Neutrophil (primary cell): ENCODE results near the gene TSEN2.

Source experiments
- H3K27ac ChIP-seq: fragments of 200-600 bp; sonication (generic); 2 replicates; pipeline ENCODE4 v1.5.1; 2016; ENCODE audit warnings: mild to moderate bottlenecking, moderate library complexity
- H3K27me3 ChIP-seq: fragments of 200-600 bp; sonication (generic); 2 replicates; pipeline ENCODE4 v1.6.0; 2016; ENCODE audit warnings: mild to moderate bottlenecking
- H3K36me3 ChIP-seq: fragments of 200-600 bp; sonication (generic); 2 replicates; pipeline ENCODE4 v1.5.1; 2017
- H3K4me1 ChIP-seq, 2 experiments: fragments of 200-600 bp in 1 of 2; sonication (generic) in 1 of 2; 1 replicate in 1 of 2; 2 replicates in 1 of 2; pipeline versions ENCODE4 v1.5.1 to v1.6.1; 2013 to 2016; ENCODE audit warnings: low read depth in 1 of 2, low read length in 1 of 2, mild to moderate bottlenecking in 1 of 2, moderate library complexity in 1 of 2; ENCODE audit not compliant: control insufficient read depth in 1 of 2, insufficient read depth in 1 of 2
- H3K4me3 ChIP-seq, 2 experiments: fragments of 200-600 bp in 1 of 2; sonication (generic) in 1 of 2; 1 replicate in 1 of 2; 2 replicates in 1 of 2; pipeline ENCODE4 v1.5.1; 2013 to 2016; ENCODE audit warnings: low read depth in 1 of 2, low read length in 1 of 2, mild to moderate bottlenecking in 1 of 2, moderate library complexity in 1 of 2
- H3K9me3 ChIP-seq: fragments of 200-600 bp; sonication (generic); 2 replicates; pipeline ENCODE4 v1.5.1; 2016
- TF ChIP-seq, protein P1 (sequence below): fragments of 200-600 bp; sonication (generic); IDR thresholded peaks from 2 replicates; pipeline ENCODE4 v1.5.1; 2016; ENCODE audit warnings: antibody characterized with exemption

Gene TSEN2

DNA sequence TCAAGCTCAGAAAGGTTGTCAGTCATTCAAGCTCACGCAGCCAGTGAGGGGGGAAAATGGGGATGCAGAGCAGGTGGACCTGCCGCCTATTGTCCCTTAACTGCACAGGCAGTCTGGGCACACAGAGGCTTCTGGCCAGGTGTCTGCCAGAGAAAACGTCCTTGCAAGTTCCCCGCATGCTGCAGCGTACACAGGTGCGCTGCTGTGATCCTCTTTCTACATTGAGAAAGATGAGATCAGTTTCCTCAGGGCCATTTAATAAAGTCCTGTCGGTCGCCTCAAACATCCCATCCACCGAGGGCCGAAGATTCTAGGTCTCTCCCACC lies 445 bp upstream of the TSEN2 start:
- no peaks in the 10 kb centered on the region for H3K9me3 ChIP-seq
- peak overlapping the region; percentile 87 to 97 for H3K4me3 ChIP-seq
- TF ChIP-seq, protein P1, sequence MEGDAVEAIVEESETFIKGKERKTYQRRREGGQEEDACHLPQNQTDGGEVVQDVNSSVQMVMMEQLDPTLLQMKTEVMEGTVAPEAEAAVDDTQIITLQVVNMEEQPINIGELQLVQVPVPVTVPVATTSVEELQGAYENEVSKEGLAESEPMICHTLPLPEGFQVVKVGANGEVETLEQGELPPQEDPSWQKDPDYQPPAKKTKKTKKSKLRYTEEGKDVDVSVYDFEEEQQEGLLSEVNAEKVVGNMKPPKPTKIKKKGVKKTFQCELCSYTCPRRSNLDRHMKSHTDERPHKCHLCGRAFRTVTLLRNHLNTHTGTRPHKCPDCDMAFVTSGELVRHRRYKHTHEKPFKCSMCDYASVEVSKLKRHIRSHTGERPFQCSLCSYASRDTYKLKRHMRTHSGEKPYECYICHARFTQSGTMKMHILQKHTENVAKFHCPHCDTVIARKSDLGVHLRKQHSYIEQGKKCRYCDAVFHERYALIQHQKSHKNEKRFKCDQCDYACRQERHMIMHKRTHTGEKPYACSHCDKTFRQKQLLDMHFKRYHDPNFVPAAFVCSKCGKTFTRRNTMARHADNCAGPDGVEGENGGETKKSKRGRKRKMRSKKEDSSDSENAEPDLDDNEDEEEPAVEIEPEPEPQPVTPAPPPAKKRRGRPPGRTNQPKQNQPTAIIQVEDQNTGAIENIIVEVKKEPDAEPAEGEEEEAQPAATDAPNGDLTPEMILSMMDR = no peak
- peaks cover 45 to 53% of the 10 kb centered on the region in 2 experiments for H3K4me1 ChIP-seq
- H3K27ac ChIP-seq = peak overlapping the region; percentile 65
- H3K27me3 ChIP-seq = no peaks in the 10 kb centered on the region
- H3K36me3 ChIP-seq = no peaks in the 10 kb centered on the region

DNA sequence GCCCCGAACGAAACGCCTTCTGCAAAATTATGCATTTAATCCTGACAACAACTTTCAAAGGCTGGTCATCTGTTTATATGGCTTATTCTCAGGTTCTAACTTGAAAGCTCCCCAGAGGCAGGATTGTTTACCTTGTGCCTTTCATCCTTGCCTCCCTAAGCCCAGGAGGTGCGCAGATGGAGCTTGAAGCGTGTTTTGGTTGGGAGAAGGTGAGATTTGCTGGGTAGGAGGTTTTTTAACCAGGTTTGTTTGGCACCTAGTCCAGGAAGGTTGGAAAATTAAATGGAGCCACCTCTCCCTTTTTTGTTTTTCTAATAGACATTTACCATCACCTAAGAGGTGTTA lies 675 bp downstream of the TSEN2 start:
- peaks cover 39 to 47% of the 10 kb centered on the region in 2 experiments for H3K4me1 ChIP-seq
- TF ChIP-seq, protein P1 = no peak

DNA sequence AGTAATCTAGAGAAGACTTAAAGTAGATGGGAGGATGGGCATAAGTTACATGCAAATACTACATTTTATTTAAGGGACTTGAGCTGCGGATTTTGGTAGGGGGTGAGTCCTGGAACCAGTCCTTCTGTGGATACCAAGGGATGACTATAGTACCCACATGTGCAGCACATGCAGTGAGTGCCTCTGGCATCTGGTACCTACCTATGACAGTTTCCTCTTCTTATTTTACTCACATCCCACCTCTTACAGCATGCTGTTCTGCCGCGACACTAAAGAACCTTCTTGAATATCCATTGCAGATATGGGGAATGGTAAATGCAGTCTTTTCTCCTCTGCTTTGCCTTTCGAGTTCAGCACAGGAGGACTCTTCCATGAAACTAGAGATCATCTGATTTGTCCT lies 1.7 kb downstream of the TSEN2 start:
- no peaks in the 10 kb centered on the region for H3K9me3 ChIP-seq
- TF ChIP-seq, protein P1 = no peak
- no peak overlapping the region for H3K27ac ChIP-seq
- peaks cover 36 to 42% of the 10 kb centered on the region in 2 experiments for H3K4me1 ChIP-seq
- no peaks in the 10 kb centered on the region for H3K36me3 ChIP-seq
- H3K27me3 ChIP-seq = no peaks in the 10 kb centered on the region
- no peak overlapping the region for H3K4me3 ChIP-seq

More for the DNA sequence above, 675 bp downstream of the TSEN2 start:
- Histone ChIP-seq H3K27me3 (no peaks in the 10 kb centered on the region), H3K27ac (peak overlapping the region; percentile 65), H3K9me3 (no peaks in the 10 kb centered on the region), H3K36me3 (no peaks in the 10 kb centered on the region), H3K4me3 (peak overlapping the region; percentile 87 to 97)

DNA sequence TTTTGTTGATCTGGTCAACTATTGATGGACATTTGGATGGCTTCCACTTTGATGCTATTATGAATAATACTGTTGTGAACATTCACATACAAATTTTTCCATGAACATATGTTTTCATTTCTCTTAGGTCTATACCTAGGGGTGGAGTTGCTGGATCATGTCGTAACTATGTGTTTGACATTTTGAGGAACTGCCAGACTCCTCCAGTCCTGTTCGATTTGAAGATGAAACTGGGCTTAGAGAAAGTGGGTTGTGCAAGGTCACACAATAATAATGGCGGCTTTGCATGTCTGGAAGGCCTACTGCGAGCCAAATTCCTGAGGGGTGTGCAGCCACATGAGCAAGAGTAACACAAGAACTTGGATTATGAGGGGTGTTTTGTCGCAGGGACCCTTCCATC lies 2.6 kb downstream of the TSEN2 start:
- H3K27me3 ChIP-seq = no peaks in the 10 kb centered on the region
- H3K4me1 ChIP-seq = peaks cover 36 to 41% of the 10 kb centered on the region in 2 experiments
- H3K4me3 ChIP-seq = no peak overlapping the region
- H3K36me3 ChIP-seq = no peaks in the 10 kb centered on the region
- no peaks in the 10 kb centered on the region for H3K9me3 ChIP-seq
- H3K27ac ChIP-seq = no peak overlapping the region
- TF ChIP-seq, protein P1 = no peak

DNA sequence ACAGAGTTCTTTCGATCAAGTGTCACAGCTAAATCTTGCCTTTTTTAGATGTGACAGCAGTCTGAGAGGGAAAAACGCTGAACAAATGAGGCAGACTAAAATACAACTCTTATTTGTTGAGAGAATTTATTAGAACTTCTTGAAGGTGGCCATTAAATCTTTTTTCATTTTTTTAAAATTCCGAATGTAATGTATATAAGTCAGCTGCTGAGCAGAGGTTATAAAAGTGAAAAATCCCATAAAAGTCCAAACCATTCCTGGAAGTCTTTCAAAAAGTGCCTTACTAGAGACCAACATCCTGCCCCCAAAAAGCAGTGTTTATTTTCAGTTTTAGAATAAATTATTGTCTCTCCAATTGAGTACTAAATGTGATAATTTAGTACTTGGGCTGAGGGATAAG lies 3.1 kb downstream of the TSEN2 start:
- Histone ChIP-seq H3K27me3 (no peaks in the 10 kb centered on the region), H3K4me3 (no peak overlapping the region), H3K27ac (no peak overlapping the region), H3K36me3 (no peaks in the 10 kb centered on the region), H3K9me3 (no peaks in the 10 kb centered on the region), H3K4me1 (peaks cover 32 to 36% of the 10 kb centered on the region in 2 experiments)
- TF ChIP-seq, protein P1 = no peak

DNA sequence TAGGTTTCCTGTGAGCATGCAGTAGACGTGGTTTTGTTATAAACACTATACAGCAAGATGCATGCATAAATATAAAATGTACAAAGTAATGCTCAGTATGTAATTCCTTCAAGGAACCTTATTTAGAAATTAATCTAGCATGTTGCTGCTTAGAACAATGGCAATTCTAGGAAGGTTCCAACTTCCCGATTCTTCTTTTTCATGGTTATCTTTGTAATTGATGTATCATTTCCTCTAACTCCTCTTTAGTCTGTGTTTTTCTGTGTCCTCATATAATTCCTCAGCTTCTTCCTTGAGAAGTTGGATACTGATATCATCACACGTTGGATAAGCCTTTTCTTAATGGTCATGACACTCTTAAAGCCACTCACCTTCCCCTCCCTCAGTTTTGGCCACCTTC lies 3.5 kb downstream of the TSEN2 start:
- no peak overlapping the region for H3K4me3 ChIP-seq
- no peaks in the 10 kb centered on the region for H3K36me3 ChIP-seq
- no peaks in the 10 kb centered on the region for H3K27me3 ChIP-seq
- H3K4me1 ChIP-seq = peaks cover 27 to 32% of the 10 kb centered on the region in 2 experiments
- H3K27ac ChIP-seq = no peak overlapping the region
- TF ChIP-seq, protein P1 = no peak
- H3K9me3 ChIP-seq = no peaks in the 10 kb centered on the region
